M059J (cell line): Measurements from ENCODE around the gene OPRL1. TPM values are rescaled to one million over a fixed set of nuclear protein-coding genes. Genes with fewer than 3 reads are reported as not detected.
"Not testable (repeated sequence)": the region's sequence is repeated elsewhere in the genome, so short reads cannot be mapped to it uniquely, and the experiment has no call there.

ENCODE experiments used
- DNase-seq: peaks from one replicate; pipeline ENCODE4 v3.0.0-alpha.2; 2012; ENCODE audit warnings: low read depth
- total RNA-seq: library from RNA; depleted of rRNA; stranded (reverse); fragments of >200 nt; shearing (Covaris generic); gene quantifications from 2 replicates; pipeline ENCODE4 v1.2.3, GENCODE V29; 2014

OPRL1 gene
- total RNA-seq, 1 experiment from 2014 or later: 0.59 TPM

DNA sequence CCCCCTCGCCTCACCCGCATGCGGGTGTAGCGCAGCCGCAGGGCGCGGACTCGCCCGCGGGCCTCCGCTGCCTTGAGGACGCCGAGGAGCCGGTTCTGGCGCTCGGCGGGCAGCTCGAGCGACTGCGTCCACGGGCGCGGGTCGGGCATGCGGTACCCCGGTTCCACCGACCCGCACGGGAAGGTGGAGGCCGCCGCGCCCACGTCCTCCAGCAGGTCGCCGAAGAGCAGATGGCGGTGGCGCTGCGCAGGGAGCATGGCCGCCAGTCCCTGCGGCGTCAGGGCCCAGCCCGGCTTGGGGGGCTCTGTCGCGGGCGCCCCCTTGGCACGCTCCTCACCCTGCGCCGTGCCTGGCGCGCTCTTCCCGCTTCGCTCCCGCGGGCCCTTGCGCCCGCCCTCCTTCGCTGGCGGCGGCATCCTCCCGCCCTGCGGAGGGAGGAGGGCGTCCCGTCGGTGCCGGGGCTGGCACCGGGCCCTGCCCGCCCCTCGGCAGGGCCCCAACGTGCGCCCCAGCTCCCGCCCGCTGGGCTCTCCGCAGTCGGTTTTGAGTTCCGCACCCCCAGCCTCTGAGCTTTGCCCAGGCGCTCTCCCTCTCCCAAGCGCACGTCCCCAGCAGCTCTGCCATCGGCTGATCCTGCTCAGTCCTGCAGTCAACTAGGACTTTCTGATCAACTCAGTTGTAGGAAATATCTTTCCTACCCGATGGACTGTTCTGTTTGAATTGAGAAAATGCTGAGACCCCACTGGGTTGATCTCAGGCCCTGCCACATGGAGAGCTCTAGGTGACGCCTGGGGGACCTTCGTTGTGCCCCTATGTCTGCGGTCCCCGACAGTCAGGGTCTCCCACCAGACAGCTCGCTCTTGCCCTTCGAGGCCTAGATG, 4.2 kb downstream of the OPRL1 start, which contains the start of gene LKAAEAR1:
Gene LKAAEAR1 (minus strand): TSS at position 595 of the 881 bp plus-strand sequence. CDS start 179 bp downstream, at position 416.
- DNase-seq: no peak

DNA sequence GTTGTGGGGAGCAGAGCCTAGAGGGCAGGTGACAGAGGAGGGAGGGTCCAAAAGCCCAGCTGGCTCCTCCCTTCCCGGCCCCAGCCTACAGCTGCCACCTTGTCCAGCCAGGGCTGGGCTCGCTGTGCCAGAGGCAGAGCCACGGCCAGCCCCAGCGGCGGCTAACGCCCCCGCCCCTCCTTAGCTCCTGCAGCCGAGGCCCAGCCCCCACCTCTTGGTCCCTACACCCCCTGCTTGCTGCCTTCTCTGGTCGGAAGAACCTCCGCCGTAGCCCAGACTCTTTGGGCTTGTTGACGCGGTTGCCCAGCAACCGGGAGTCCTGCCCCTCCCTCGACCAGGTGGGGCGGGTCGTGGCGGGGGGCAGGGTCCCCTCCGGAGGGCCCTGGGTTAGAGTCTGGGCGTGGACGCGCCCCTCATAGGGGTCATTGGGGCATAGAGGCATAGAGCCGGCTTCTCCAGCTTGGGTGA, 4.8 kb downstream of the OPRL1 start:
- DNase-seq: no peak

DNA sequence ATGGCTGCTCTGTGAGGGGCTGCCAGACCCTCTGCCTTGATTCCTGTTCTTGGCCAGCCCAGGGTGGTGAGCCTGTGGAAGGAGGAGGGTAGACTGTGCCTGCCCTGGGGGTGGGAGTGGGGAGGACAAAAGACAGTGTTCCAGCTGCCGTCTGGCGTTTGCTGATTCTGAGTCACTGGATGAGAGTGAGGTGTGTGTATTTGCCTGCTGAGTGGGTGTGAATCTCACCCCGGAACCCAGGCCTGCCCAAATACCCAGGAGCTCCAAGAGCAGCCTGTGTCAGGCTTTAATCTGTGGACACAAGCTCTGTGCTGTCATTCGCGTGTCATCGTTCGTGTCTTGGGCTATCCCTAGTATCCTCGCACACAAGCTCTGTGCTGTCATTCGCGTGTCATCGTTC, 6.9 kb downstream of the OPRL1 start:
- DNase-seq: no peak

DNA sequence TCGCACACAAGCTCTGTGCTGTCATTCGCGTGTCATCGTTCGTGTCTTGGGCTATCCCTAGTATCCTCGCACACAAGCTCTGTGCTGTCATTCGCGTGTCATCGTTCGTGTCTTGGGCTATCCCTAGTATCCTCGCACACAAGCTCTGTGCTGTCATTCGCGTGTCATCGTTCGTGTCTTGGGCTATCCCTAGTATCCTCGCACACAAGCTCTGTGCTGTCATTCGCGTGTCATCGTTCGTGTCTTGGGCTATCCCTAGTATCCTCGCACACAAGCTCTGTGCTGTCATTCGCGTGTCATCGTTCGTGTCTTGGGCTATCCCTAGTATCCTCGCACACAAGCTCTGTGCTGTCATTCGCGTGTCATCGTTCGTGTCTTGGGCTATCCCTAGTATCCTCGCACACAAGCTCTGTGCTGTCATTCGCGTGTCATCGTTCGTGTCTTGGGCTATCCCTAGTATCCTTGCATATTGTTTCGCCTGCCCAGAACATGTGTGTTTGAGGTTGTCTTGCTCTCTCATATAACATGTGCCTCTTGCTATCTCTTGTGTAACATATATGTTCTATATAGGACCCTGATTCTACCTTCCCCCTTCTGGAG, 7.4 kb downstream of the OPRL1 start:
- not testable (repeated sequence) for DNase-seq

DNA sequence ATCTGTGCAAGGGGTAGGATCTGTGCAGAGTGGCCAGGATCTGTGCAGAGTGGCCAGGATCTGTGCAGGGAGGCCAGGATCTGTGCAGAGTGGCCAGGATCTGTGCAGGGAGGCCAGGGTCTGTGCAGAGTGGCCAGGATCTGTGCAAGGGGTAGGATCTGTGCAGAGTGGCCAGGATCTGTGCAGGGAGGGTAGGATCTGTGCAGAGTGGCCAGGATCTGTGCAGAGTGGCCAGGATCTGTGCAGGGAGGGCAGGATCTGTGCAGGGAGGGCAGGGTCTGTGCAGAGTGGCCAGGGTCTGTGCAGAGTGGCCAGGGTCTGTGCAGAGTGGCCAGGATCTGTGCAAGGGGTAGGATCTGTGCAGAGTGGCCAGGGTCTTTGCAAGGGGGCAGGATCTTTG, 8.7 kb downstream of the OPRL1 start:
- DNase-seq: not testable (repeated sequence)

DNA sequence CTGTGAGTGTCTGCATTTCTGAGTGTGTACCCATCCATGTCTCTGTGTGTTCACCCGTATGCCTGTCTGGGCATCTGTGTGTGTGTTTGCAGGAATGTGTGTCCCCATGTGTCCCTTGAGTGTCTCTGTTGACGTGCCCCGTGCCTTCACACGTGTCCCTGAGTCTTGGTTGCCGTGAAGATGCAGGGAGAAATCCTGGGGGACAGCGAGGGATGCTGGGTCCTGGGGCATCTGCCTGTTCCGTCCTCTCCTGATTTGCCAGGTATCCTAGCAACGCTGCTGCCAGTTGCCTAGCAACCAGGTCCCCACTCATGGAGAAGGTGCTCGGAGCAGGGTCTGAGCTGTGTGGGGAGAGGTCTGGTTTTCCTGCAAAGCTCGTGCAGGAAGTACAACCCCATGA, 10.3 kb downstream of the OPRL1 start:
- DNase-seq: no peak

DNA sequence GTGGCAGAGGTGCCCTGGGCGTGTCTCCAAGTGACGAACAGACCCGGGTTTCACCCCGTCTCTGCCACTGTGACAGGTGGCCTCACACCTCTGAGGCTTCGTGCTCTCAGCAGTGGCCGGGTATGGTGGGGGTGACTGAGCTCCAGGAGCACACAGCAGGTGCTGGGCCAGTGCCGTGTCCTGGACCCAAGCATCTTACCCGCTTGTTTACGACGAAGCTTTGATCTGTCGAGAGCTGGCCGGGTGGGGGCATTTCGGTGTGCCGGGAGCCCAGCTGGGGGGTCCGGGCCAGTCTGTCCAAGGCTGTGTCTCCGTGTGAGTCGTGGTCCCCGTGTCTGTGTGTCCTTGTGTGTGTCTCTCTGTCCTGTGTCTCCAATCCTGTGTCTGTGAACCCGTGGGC, 11.5 kb downstream of the OPRL1 start:
- no peak for DNase-seq

DNA sequence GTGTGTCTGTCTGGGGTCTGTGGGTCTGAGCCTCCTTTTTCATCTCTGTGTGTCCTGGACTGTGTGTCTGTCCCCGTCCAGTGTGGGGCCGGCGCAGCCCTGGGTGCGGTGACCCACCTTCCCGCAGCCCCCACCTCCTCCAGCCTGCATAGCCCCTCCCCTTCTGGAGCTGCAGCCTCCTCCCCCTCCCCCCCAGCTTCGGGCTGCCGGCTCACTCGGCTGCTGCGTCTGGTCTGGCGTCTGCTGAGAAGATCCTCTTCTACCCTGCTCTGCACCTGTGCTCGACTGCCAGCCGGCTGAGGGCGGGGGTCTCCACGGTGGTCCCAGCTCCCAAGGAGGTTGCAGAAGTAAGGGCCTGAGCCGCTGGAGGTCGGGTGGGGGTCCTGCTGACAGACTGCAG, 11.9 kb downstream of the OPRL1 start:
- DNase-seq: no peak

DNA sequence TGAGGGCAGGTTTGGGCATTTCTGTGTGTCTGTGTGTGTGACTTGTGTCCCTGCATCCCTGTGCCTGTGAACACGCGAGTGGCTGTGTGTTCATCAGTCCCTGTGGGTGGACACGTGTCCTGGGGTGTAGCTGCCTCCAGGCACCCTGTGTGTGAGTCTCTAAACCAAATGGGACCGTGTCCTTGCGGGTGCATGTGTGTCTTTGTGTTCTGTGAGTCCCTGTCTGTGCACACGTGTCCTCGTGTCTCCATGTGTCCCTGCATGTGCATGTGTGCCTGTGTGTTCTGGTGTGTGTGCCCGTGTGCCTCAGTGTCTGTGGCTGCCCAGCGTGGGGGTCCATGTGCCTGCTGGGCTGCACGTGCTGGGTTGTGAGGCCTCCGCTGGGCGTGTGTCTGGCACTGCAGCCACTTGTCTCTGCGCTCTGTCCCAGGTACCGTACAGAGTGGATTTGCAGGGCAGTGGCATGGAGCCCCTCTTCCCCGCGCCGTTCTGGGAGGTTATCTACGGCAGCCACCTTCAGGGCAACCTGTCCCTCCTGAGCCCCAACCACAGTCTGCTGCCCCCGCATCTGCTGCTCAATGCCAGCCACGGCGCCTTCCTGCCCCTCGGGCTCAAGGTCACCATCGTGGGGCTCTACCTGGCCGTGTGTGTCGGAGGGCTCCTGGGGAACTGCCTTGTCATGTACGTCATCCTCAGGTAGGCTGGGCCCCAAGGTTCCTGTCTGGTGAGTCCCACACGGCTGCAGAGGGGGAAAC, 12.6 kb downstream of the OPRL1 start:
- DNase-seq: no peak

DNA sequence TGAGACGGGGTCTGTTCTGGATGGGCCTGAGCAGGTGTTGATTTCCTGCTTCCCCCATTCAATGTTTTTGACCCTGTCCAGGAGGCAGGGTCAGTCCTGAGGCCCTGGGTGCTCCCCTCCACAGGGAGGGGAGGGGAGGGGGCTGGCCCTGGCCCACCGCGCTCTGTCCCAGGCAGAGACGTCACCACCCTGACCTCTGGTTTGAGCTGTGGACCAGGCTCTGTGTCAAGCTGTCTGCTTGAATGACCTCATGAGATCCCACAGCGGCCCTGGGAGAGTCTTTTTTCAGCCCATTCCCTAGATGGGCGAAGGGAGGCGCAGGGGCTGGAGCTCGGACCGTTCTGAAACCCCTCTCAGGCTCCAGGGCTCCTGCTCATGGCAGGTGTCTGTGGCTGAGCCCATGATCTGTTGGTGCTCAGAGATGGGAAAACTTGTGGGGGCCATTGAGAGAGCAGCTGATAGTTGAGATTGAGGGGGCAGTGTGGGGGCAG, 13.2 kb downstream of the OPRL1 start:
- no peak for DNase-seq

DNA sequence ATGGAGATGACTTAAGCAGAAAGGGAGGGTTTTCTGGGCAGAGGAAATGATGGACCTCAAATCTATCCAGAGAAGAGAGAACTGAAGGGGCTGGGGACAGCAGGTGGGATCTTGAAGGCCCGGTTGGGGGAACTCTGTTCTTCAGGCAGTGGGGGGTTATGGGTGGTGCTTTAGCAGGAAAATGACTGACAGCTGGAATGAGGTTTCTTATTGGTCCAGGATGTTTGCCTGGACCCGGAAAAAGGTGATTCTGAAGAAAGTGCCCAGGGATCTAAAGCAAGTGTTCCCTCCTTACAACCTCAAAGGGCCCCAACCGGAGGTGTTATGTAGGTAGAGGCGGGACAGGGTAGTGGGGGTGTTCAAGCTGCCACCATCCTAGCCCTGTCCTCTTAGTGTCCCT, 15.6 kb downstream of the OPRL1 start:
- no peak for DNase-seq

DNA sequence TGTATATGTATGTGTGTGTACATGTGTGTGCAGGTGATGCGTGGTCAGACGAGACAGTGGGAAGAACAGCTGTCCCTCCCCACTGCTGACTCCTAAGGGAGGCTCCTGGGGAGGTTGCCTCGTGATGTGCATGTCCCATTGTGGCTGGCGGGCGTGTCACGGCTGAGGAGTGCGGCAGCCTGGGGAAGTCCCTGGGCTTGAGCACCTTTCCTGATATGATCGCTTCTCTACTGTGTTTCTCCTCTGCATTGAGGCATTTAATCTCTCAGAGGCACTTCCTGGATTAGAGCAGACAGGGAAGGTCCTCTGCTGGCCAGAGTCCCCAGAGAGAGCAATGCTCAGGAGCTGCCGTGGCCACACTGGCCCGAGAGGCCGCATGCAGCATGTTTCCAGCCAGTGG, 16.0 kb downstream of the OPRL1 start:
- DNase-seq: no peak

DNA sequence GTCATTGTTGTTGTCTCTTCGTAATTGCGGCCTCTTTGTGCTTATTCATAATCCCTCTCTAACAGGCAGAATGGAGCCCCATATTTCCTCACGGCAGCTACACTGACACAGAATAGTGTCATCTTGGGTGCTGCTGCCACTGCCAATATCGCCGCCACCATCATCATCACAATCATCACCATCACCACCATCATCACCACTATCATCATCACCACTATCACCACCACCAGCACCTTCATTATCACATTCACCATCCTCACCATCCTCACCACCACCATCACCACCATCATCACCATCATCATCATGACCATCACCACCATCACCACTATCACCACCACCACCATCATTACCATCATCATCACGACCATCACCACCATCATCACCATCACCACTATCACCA, 16.7 kb downstream of the OPRL1 start:
- no peak for DNase-seq

DNA sequence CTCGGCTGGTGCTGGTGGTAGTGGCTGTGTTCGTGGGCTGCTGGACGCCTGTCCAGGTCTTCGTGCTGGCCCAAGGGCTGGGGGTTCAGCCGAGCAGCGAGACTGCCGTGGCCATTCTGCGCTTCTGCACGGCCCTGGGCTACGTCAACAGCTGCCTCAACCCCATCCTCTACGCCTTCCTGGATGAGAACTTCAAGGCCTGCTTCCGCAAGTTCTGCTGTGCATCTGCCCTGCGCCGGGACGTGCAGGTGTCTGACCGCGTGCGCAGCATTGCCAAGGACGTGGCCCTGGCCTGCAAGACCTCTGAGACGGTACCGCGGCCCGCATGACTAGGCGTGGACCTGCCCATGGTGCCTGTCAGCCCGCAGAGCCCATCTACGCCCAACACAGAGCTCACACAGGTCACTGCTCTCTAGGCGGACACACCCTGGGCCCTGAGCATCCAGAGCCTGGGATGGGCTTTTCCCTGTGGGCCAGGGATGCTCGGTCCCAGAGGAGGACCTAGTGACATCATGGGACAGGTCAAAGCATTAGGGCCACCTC, 18.7 kb downstream of the OPRL1 start:
- no peak for DNase-seq

DNA sequence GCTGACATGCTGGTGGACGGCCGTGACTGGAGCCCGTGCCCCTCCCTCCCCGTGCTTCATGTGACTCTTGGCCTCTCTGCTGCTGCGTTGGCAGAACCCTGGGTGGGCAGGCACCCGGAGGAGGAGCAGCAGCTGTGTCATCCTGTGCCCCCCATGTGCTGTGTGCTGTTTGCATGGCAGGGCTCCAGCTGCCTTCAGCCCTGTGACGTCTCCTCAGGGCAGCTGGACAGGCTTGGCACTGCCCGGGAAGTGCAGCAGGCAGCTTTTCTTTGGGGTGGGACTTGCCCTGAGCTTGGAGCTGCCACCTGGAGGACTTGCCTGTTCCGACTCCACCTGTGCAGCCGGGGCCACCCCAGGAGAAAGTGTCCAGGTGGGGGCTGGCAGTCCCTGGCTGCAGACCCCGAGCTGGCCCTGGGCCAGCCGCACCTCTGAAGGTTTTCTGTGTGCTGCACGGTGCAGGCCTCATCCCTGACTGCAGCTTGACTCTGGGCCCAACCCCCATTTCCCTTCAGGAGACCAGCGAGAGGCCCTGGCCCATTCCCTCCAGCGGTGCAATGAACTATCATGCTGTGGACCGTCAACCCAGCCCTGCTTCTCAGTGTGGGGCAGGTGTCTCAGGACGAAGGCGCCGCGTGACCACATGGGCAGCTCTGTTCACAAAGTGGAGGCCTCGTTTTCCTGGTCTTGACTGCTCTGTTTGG, 19.4 kb downstream of the OPRL1 start:
- DNase-seq: no peak

DNA sequence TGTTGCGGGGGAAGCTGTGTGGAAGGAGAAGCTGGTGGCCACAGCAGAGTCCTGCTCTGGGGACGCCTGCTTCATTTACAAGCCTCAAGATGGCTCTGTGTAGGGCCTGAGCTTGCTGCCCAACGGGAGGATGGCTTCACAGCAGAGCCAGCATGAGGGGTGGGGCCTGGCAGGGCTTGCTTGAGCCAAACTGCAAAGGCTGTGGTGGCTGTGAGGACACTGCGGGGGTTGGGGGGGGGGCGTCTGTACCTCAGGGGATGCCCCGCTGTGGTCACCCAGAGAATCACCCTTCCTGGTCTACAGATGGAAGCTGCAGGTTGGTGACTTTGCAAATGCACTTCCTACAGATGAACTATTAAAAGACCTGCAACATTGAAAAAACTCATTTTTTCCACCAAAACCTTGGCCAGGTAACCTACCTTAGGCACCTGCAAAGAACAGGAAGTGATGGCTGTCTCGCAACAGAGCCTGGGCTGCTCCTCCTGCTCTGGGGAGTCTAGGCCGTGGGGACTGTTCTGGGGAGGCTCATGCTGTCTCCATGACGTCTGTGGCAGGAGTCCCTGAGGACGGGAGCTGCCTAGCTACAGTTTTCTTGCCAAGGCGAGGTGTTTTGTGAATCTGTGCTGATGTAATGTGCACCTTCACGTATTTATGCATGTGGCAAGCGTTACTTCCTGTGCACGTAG, 20.1 kb downstream of the OPRL1 start:
- no peak for DNase-seq

DNA sequence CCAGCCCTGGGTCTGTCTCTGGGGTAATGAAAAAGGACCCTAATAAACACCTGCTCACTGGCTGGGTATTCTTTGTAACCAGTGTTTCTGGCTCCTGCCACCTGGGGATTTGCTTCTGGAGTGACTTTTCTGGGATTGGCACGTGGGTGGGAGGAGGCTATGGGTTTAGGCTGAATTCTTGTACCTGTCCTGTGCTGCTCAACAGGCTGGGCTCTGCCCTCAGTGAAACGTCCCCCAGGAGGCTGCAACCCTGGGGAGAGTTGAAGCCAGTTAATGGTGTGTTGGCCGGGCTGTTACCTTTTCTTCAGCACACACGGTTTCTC, 20.6 kb downstream of the OPRL1 start:
- DNase-seq: no peak

DNA sequence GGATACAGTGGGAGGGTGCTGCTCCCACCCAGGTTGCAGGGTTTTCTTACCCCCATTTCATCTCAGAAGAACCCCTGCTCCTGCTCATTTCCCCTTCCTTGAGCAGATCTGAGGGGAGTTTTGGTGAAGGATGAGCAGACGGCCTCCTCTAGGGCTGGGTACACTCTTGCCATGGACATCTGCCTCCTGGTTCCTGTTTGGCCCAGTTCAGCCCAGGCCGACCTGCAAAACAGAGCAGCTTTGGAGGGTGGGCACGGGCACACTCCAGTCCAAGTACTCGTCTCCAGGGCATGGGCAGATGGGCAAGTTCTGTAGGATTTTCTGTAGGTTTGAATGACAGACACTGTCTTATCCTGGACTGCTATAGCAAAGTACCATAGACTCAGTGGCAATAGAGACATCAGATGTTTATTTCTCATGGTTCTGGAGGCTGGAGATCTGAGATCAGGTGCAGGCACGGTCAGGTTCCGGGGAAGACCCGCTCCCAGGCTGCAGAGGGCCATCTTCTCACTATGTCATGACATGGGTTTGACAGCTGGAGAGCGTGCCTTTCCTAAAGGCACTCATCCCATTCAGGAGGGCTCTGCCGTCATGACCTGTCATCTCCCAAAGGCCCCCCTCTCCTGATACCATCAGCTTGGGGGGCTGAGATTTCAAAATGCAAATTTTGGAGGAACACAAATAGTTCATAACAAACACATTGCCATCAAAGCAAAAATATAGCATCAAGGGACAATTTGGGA, 21.2 kb downstream of the OPRL1 start:
- DNase-seq: no peak

DNA sequence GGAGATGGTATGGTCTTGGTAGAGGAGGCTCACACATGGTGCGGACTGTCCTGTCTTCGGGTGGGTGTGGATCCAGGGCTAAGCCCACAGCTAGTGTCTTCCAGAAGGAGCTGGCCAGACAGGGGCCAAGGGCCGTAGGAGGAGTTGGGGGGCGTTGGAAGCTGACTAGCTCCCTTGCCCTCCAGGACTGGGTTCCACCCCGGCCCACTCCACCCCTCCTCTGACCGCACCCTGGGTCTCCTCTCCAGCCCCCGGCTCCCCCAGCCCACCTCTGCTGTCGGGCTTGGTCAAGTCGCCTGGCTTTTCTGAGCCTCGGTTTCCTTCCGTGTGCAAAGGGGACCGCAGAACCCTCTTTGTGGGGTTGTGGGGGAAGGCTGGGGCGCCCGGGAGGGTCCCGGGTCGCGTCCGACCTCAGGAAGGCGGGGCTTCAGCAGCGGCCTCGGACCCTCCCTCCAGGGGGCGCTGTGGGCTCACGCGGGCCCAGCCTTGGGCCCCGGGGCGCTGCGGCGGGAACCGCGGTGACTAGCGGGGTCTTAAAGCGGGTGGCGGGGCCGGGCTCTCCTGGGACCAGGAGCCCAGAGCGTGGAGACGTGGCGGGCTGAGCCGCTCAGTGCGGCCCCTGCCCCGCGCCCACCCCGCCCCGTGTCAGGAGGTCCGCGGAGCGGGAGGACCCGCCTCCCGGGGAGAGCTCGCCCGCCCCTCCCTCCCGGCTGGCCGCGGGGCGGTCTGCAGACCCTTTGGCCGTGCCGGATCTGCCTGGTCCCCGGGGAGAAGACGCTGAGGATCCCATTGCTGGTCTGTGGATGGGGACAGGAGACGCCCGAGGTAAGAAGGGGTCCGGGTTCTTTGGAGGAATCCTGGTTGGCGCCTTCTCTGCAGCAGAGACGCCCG, 22.1 kb downstream of the OPRL1 start:
- DNase-seq: no peak
